ENCODE data around the gene TUBA3D.
"Not testable (repeated sequence)": the region's sequence is repeated elsewhere in the genome, so short reads cannot be mapped to it uniquely, and the experiment has no call there.

The TUBA3D gene

DNA sequence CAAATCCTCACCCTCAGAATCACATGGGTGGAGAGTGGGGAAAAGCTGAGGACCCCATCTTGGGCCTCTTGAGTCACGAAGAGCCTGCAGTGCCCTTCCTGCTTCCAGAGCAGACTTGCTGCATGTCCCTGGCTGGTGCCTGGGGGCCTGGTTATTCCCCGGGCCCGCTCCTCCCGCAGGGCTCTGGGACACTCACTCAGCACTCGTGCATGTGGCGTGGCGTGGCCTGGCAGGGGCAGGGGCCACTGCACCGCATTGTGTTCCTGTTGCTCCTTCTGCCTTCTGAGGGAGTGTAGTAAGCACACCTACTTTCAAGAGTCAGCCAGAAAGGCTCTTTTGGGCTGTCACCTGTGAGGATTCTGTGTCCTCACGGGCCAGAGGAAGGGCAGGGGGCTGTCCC is 33.7 kb downstream of the TUBA3D start:
- H3K27me3 ChIP-seq (ENCODE audit: control insufficient read depth, insufficient read depth, low read length): no peaks in the 10 kb centered on the region
- no peaks in the 10 kb centered on the region for H3K36me3 ChIP-seq (ENCODE audit: control insufficient read depth, insufficient read depth, low read length)
- no peak overlapping the region for H3K9ac ChIP-seq (ENCODE audit: low read length)
- no peak overlapping the region for H3K4me3 ChIP-seq (ENCODE audit: low read length)
- no peaks in the 10 kb centered on the region for H3K9me3 ChIP-seq (ENCODE audit: control insufficient read depth, low read length)
- H3K4me1 ChIP-seq (ENCODE audit: control insufficient read depth, insufficient read depth, low read length): no peaks in the 10 kb centered on the region

GRCh38 chr2:131511291-131511968 is 35.5 kb downstream of the TUBA3D start:
- not testable (repeated sequence) for H3K4me1 ChIP-seq (ENCODE audit: control insufficient read depth, insufficient read depth, low read length); H3K4me3 ChIP-seq (ENCODE audit: low read length); H3K36me3 ChIP-seq (ENCODE audit: control insufficient read depth, insufficient read depth, low read length); H3K9ac ChIP-seq (ENCODE audit: low read length); H3K9me3 ChIP-seq (ENCODE audit: control insufficient read depth, low read length); H3K27me3 ChIP-seq (ENCODE audit: control insufficient read depth, insufficient read depth, low read length)

DNA sequence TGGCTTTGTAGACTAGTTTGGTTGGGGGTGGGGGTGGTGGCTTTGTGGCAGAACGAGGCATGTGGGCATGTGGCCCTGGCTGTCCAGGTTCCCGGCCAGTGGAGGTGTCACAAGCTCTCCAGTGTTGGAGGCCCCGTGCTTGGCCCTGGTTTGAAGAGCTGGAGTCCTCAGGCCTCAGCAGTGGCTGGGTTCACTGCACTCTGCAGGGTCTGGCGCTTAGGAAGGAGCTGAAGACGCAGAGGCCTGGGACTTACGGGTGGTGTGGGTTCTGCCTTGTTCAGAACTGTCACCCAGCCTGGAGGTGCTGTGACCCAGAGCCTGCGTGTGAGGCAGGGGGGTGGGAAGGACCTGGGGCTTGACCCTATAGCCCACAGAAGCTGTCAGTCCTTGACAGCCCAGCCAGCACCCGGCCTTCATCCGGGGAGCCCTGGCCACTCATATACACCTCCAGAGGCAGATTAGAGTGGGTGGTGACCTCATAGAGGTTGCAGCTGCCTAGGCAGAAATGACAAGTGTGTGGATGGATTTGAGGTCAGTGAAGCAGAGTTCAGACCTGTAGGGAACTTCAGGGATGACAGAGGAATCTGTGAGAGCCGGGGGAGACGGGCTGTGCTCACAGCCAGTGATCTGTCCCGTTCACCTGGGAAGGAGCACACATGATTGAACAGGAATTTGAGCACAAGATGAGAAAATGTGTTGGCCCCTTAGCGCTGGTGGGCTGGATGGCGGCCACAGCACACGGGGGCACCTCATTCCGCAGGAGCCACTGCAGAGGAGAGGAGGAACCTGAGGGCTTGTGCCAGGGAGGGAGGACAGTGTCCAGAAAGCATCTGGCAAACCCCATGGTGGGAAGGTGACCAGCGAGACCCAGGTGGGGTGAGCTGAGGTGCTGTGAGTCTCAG is 36.3 kb downstream of the TUBA3D start:
- not testable (repeated sequence) for H3K36me3 ChIP-seq (ENCODE audit: control insufficient read depth, insufficient read depth, low read length); H3K27me3 ChIP-seq (ENCODE audit: control insufficient read depth, insufficient read depth, low read length); H3K9me3 ChIP-seq (ENCODE audit: control insufficient read depth, low read length); H3K4me1 ChIP-seq (ENCODE audit: control insufficient read depth, insufficient read depth, low read length); H3K4me3 ChIP-seq (ENCODE audit: low read length); H3K9ac ChIP-seq (ENCODE audit: low read length)

GRCh38 chr2:131514408-131515166 is 38.7 kb downstream of the TUBA3D start:
- H3K36me3 ChIP-seq (ENCODE audit: control insufficient read depth, insufficient read depth, low read length); H3K9ac ChIP-seq (ENCODE audit: low read length); H3K4me1 ChIP-seq (ENCODE audit: control insufficient read depth, insufficient read depth, low read length); H3K27me3 ChIP-seq (ENCODE audit: control insufficient read depth, insufficient read depth, low read length); H3K4me3 ChIP-seq (ENCODE audit: low read length); H3K9me3 ChIP-seq (ENCODE audit: control insufficient read depth, low read length): not testable (repeated sequence)

DNA sequence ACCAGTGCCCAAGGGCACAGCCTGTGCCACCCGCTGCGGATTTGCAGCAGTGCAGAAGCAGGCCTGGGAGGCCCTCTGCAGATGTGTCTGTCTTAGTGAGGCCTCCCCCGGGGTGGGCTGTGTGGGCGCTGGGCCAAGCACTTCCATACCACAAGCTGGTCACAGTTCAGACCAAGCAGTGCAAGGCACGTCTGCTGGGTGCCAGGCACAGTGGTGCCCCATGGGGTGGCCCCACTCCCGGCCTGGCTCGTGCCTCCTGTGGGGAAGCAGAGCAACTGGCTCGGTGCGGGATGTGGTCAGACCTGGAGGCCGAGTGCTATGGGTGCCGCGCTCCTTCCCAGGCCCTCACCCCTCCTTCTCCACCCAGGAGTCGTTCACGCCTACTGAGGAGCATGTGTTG is 39.3 kb downstream of the TUBA3D start:
- H3K36me3 ChIP-seq (ENCODE audit: control insufficient read depth, insufficient read depth, low read length); H3K27me3 ChIP-seq (ENCODE audit: control insufficient read depth, insufficient read depth, low read length); H3K9ac ChIP-seq (ENCODE audit: low read length); H3K9me3 ChIP-seq (ENCODE audit: control insufficient read depth, low read length); H3K4me3 ChIP-seq (ENCODE audit: low read length); H3K4me1 ChIP-seq (ENCODE audit: control insufficient read depth, insufficient read depth, low read length): not testable (repeated sequence)

DNA sequence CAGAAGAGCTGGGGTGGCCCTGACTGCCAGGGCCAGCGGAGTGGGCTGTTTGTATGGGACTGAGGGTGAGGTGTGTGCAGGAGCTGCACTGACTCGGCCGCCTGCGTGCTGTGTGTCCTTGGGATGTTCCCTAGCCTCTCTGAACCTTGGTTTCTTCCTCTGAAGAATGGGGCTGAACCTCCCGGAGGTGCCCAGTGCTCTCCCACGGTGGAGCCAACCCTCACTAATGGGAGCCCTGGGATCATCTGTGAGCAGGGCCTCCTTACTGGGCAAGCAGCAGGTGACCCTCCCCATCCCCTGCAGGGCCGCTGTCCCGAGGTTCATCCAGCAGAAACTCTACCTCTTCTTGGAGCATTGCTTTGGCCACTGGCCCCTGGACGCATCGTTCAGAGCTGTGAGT is 40.1 kb downstream of the TUBA3D start:
- Histone ChIP-seq H3K4me3 (ENCODE audit: low read length) (no peak overlapping the region), H3K36me3 (ENCODE audit: control insufficient read depth, insufficient read depth, low read length) (no peaks in the 10 kb centered on the region), H3K9ac (ENCODE audit: low read length) (no peak overlapping the region), H3K27me3 (ENCODE audit: control insufficient read depth, insufficient read depth, low read length) (no peaks in the 10 kb centered on the region), H3K4me1 (ENCODE audit: control insufficient read depth, insufficient read depth, low read length) (no peaks in the 10 kb centered on the region), H3K9me3 (ENCODE audit: control insufficient read depth, low read length) (no peaks in the 10 kb centered on the region)

GRCh38 chr2:131516621-131517020 is 40.7 kb downstream of the TUBA3D start:
- not testable (repeated sequence) for H3K4me3 ChIP-seq (ENCODE audit: low read length); H3K9ac ChIP-seq (ENCODE audit: low read length); H3K27me3 ChIP-seq (ENCODE audit: control insufficient read depth, insufficient read depth, low read length); H3K4me1 ChIP-seq (ENCODE audit: control insufficient read depth, insufficient read depth, low read length); H3K9me3 ChIP-seq (ENCODE audit: control insufficient read depth, low read length); H3K36me3 ChIP-seq (ENCODE audit: control insufficient read depth, insufficient read depth, low read length)

GRCh38 chr2:131517106-131517831 is 41.4 kb downstream of the TUBA3D start:
- Histone ChIP-seq H3K4me1 (ENCODE audit: control insufficient read depth, insufficient read depth, low read length) (no peaks in the 10 kb centered on the region), H3K9ac (ENCODE audit: low read length) (no peak overlapping the region)

DNA sequence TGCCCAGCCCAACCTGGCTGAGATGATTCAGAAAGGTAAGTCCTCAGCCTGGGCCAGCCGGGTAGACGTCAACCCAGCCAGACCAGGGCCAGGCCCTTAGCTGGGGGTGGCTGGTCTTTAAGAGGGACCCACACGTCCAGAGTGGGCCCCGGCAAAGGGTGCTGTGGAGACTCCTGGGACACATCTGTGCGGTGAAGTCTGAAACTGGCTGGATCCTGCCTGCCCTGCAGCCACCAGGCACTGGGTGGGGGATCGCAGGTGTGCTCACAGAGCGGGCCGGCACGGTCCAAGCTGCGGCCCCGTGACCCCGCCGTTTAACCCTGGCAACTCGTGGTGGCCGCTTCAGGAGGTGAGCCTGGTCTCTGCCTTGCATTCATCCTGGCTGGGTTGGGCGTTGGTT is 41.9 kb downstream of the TUBA3D start:
- not testable (repeated sequence) for H3K9ac ChIP-seq (ENCODE audit: low read length); H3K36me3 ChIP-seq (ENCODE audit: control insufficient read depth, insufficient read depth, low read length); H3K4me1 ChIP-seq (ENCODE audit: control insufficient read depth, insufficient read depth, low read length); H3K27me3 ChIP-seq (ENCODE audit: control insufficient read depth, insufficient read depth, low read length); H3K4me3 ChIP-seq (ENCODE audit: low read length); H3K9me3 ChIP-seq (ENCODE audit: control insufficient read depth, low read length)

More at GRCh38 chr2:131517106-131517831, 41.4 kb downstream of the TUBA3D start:
- Histone ChIP-seq H3K36me3 (ENCODE audit: control insufficient read depth, insufficient read depth, low read length) (no peaks in the 10 kb centered on the region), H3K4me3 (ENCODE audit: low read length) (no peak overlapping the region), H3K9me3 (ENCODE audit: control insufficient read depth, low read length) (no peaks in the 10 kb centered on the region), H3K27me3 (ENCODE audit: control insufficient read depth, insufficient read depth, low read length) (no peaks in the 10 kb centered on the region)

- not testable (repeated sequence) for H3K36me3 ChIP-seq (ENCODE audit: control insufficient read depth, insufficient read depth, low read length); H3K9me3 ChIP-seq (ENCODE audit: control insufficient read depth, low read length); H3K9ac ChIP-seq (ENCODE audit: low read length); H3K4me3 ChIP-seq (ENCODE audit: low read length); H3K27me3 ChIP-seq (ENCODE audit: control insufficient read depth, insufficient read depth, low read length); H3K4me1 ChIP-seq (ENCODE audit: control insufficient read depth, insufficient read depth, low read length)
These were observed 42.6 kb downstream of the TUBA3D start for GRCh38 chr2:131518531-131518930.

- H3K36me3 ChIP-seq (ENCODE audit: control insufficient read depth, insufficient read depth, low read length): no peaks in the 10 kb centered on the region
- H3K4me3 ChIP-seq (ENCODE audit: low read length): no peak overlapping the region
- no peaks in the 10 kb centered on the region for H3K9me3 ChIP-seq (ENCODE audit: control insufficient read depth, low read length)
- no peaks in the 10 kb centered on the region for H3K27me3 ChIP-seq (ENCODE audit: control insufficient read depth, insufficient read depth, low read length)
- no peaks in the 10 kb centered on the region for H3K4me1 ChIP-seq (ENCODE audit: control insufficient read depth, insufficient read depth, low read length)
- H3K9ac ChIP-seq (ENCODE audit: low read length): no peak overlapping the region
These were observed 43.5 kb downstream of the TUBA3D start for GRCh38 chr2:131519466-131519865.
